H1 (cell line): ENCODE measurements around the gene PRDM2. TPM values are rescaled to one million over a fixed set of nuclear protein-coding genes. Genes with fewer than 3 reads are reported as not detected.

Experiments
- POLR2AphosphoS5 ChIP-seq: IDR thresholded peaks from 2 replicates; pipeline ENCODE4 v1.6.1; 2011; ENCODE audit warnings: low read depth, low read length
- SP2 ChIP-seq: IDR thresholded peaks from 2 replicates; pipeline ENCODE4 v1.6.1; 2012; ENCODE audit warnings: mild to moderate bottlenecking, low read length, inconsistent platforms
- TBP ChIP-seq: IDR thresholded peaks from 2 replicates; pipeline ENCODE4 v1.6.1; 2011; ENCODE audit warnings: low read depth, low read length, improper control_type of control experiment
- polyA plus RNA-seq, 7 experiments: library from polyadenylated mRNA; depleted of rRNA in 3 of 7; stranded (reverse) in 5 of 7; unstranded in 2 of 7; fragments of >200 nt in 5 of 7; fragments of 200-250 nt in 2 of 7; gene quantifications; 1 replicate in 5 of 7; 2 replicates in 1 of 7; 4 replicates in 1 of 7; pipeline versions ENCODE4 v1.2.1 to v1.2.3, GENCODE V29; 2011 to 2013; ENCODE audit warnings: missing spikeins in 2 of 7, mixed read lengths in 2 of 7
- total RNA-seq: library from RNA; stranded (reverse); fragmentation: NEBNext Ultra II Directional; extraction: Animal tissue kit (Norgen Biotek cat#: 25700); gene quantifications from 2 replicates; pipeline ENCODE4 v1.2.1, GENCODE V29; 2021

The PRDM2 gene
- total and polyA plus RNA-seq, 2 of the 8 experiments (the other 6 are each of a cell fraction or from before 2014, with no cell fraction given) = 5.8 to 21.2 TPM

GRCh38 chr1:13826009-13826408, 126.0 kb downstream of the PRDM2 start (continued):
- TF ChIP-seq SP2 = no peak
- TF ChIP-seq TBP = no peak
- TF ChIP-seq POLR2AphosphoS5 = no peak
